ENCODE data around the gene CBARP. TPM values are rescaled to one million over a fixed set of nuclear protein-coding genes. Genes with fewer than 3 reads are reported as not detected.

The CBARP gene
- total and polyA plus RNA-seq, 2 of the 13 experiments (the other 11 are each of a cell fraction or from before 2014, with no cell fraction given): 1.2 to 1.4 TPM

DNA sequence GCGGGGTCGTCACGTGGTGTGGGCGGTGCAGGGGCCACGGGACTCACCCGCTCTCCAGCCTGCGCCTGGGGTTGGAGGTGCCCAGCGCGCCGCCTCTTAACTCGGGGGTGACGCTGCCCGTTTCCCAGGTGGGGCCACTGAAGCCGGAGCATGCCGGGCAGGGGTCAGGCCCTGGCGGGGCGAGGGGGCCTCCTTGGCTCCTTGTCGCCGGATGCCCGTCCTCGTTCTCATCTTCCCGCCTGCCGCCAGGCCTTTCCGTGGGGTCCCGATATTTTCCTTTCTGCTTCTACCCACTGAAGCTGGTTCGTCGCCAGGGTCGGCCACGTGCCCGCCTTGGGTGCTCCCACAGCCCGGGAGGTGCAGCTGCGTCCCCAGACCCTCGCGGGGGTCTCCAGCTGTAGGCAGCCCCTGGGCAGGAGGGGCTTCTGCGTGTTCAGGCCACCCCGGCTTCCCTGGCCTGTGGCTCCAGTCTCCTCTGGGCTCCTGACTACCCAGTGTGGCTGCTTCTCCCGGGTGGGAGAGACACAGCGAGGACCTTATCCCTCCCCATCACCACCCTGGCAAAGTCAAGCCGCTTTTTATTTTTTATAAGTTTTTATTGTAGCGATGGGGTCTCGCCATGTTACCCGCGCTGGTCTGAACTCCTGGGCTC, 38.3 kb upstream of the CBARP start (continued):
- TF ChIP-seq HNRNPLL (IDR thresholded peaks at IDR 0.05; ENCODE audit: low read depth, low read length, poor library complexity, severe bottlenecking) (no peak), ZNF556 (CRISPR knock-in tag; IDR thresholded peaks at IDR 0.05; ENCODE audit: borderline replicate concordance) (no peak), KLF15 (CRISPR knock-in tag; IDR thresholded peaks at IDR 0.05; ENCODE audit: borderline replicate concordance) (no peak), ELF3 (CRISPR knock-in tag; IDR thresholded peaks at IDR 0.05) (0 out of 2 replicates have a peak, but pooled peaks have one; percentile 1), MZF1 (CRISPR knock-in tag; IDR thresholded peaks at IDR 0.05; ENCODE audit: borderline replicate concordance) (no peak), PHF5A (CRISPR knock-in tag; IDR thresholded peaks at IDR 0.05; ENCODE audit: low read depth, unreplicated experiment) (no peak), MBNL3 (CRISPR knock-in tag; conservative IDR thresholded peaks at IDR 0.05) (no peak), GMEB1 (CRISPR knock-in tag; IDR thresholded peaks at IDR 0.05; ENCODE audit: borderline replicate concordance) (peak; percentile 52), GMEB2 (CRISPR knock-in tag; IDR thresholded peaks at IDR 0.05; ENCODE audit: low read depth) (no peak; the same call in 1 of the 2 replicates), FOXJ3 (CRISPR knock-in tag; IDR thresholded peaks at IDR 0.05; ENCODE audit: borderline replicate concordance) (no peak), NFKB2 (CRISPR knock-in tag; IDR thresholded peaks at IDR 0.05; ENCODE audit: borderline replicate concordance) (no peak; the same call in 1 of the 2 replicates), DMAP1 (CRISPR knock-in tag; IDR thresholded peaks at IDR 0.05) (0 out of 2 replicates have a peak, but pooled peaks have one; percentile 0), RELA (CRISPR knock-in tag; IDR thresholded peaks at IDR 0.05) (no peak), NCOA2 (CRISPR knock-in tag; IDR thresholded peaks at IDR 0.05) (0 out of 2 replicates have a peak, but pooled peaks have one; percentile 6), ZBTB46 (CRISPR knock-in tag; IDR thresholded peaks at IDR 0.05; ENCODE audit: borderline replicate concordance) (0 out of 2 replicates have a peak, but pooled peaks have one; percentile 49), NFE2L1 (CRISPR knock-in tag; IDR thresholded peaks at IDR 0.05; ENCODE audit: borderline replicate concordance) (no peak)
- TF ChIP-seq, protein P1, sequence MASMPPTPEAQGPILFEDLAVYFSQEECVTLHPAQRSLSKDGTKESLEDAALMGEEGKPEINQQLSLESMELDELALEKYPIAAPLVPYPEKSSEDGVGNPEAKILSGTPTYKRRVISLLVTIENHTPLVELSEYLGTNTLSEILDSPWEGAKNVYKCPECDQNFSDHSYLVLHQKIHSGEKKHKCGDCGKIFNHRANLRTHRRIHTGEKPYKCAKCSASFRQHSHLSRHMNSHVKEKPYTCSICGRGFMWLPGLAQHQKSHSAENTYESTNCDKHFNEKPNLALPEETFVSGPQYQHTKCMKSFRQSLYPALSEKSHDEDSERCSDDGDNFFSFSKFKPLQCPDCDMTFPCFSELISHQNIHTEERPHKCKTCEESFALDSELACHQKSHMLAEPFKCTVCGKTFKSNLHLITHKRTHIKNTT (CRISPR knock-in tag; IDR thresholded peaks at IDR 0.05): no peak
